T-helper 22 cell (primary cell): ENCODE measurements around the gene ICAM2.

ENCODE experiments used
- DNase-seq: peaks from one replicate; pipeline ENCODE4 v3.0.0-alpha.2; 2020; ENCODE audit warnings: low read depth

The ICAM2 gene

GRCh38 chr17:63974594-63975192 lies 45.7 kb downstream of the ICAM2 start:
- DNase-seq = no peak

- DNase-seq = no peak
These were observed 46.4 kb downstream of the ICAM2 start for GRCh38 chr17:63973930-63974593.

- no peak for DNase-seq
These were observed 47.2 kb downstream of the ICAM2 start for GRCh38 chr17:63973247-63973646.

- DNase-seq = no peak
These were observed 47.6 kb downstream of the ICAM2 start, which contains the start of gene SCN4A for GRCh38 chr17:63972796-63973195. TSS of gene SCN4A (minus strand) at chr17:63972918. CDS start at chr17:63972841, 77 bp downstream.

- no peak for DNase-seq
These were observed 51.2 kb downstream of the ICAM2 start for GRCh38 chr17:63969278-63969677.

GRCh38 chr17:63967953-63968352 lies 52.5 kb downstream of the ICAM2 start:
- no peak for DNase-seq

GRCh38 chr17:63966646-63967264 lies 53.7 kb downstream of the ICAM2 start:
- no peak for DNase-seq

GRCh38 chr17:63963123-63963522 lies 57.3 kb downstream of the ICAM2 start:
- DNase-seq = no peak

- no peak for DNase-seq
These were observed 58.1 kb downstream of the ICAM2 start for GRCh38 chr17:63962298-63962744.

- DNase-seq = peak; percentile 39
These were observed 58.8 kb downstream of the ICAM2 start for GRCh38 chr17:63961355-63962212.

GRCh38 chr17:63960430-63960829 lies 60.0 kb downstream of the ICAM2 start:
- DNase-seq = no peak

GRCh38 chr17:63960006-63960405 lies 60.4 kb downstream of the ICAM2 start:
- no peak for DNase-seq

GRCh38 chr17:63956296-63956920 lies 64.0 kb downstream of the ICAM2 start:
- DNase-seq = no peak

- DNase-seq = no peak
These were observed 64.6 kb downstream of the ICAM2 start for GRCh38 chr17:63955791-63956190.

GRCh38 chr17:63955232-63955631 lies 65.2 kb downstream of the ICAM2 start:
- no peak for DNase-seq

GRCh38 chr17:63954402-63955063 lies 65.9 kb downstream of the ICAM2 start:
- DNase-seq = no peak
